Stimulated activated CD8-positive, alpha-beta memory T cell treated with anti-CD3 and anti-CD28 coated beads, Interleukin-7, amount 100 ng/mL, for 4 hours (primary cell): ENCODE measurements around the gene SOX15.
"Not testable (repeated sequence)": the region's sequence is repeated elsewhere in the genome, so short reads cannot be mapped to it uniquely, and the experiment has no call there.

Experiments
- DNase-seq, 2 donors: peaks; one replicate each; pipeline ENCODE4 v3.0.0-alpha.2; 2020; ENCODE audit warnings: low read depth in 2 of 2

Gene SOX15

GRCh38 chr17:7610641-7611040, 20.7 kb upstream of the SOX15 start:
- DNase-seq = no peak

GRCh38 chr17:7606280-7606679, 16.4 kb upstream of the SOX15 start:
- no peak for DNase-seq

- DNase-seq = not testable (repeated sequence)
Measured at GRCh38 chr17:7597561-7597960, 7.7 kb upstream of the SOX15 start.

- no peak for DNase-seq
Measured at GRCh38 chr17:7593296-7593695, 3.4 kb upstream of the SOX15 start.

GRCh38 chr17:7592422-7593021, 2.6 kb upstream of the SOX15 start:
- DNase-seq = no peak

GRCh38 chr17:7591596-7591995, 1.7 kb upstream of the SOX15 start:
- no peak for DNase-seq

GRCh38 chr17:7590743-7591142, 849 bp upstream of the SOX15 start:
- no peak for DNase-seq

GRCh38 chr17:7589204-7589868, 558 bp downstream of the SOX15 start:
- DNase-seq = peak; percentile 22 to 55

- no peak for DNase-seq
Measured at GRCh38 chr17:7588553-7589203, 1.2 kb downstream of the SOX15 start.

- DNase-seq = no peak
Measured at GRCh38 chr17:7587420-7588151, 2.3 kb downstream of the SOX15 start.

- DNase-seq = no peak
Measured at GRCh38 chr17:7586673-7587419, 3.0 kb downstream of the SOX15 start.

- peak; percentile 91 to 93 for DNase-seq
Measured at GRCh38 chr17:7583253-7584109, 6.4 kb downstream of the SOX15 start, which contains the start of gene MPDU1. MPDU1 (plus strand) TSS chr17:7583852; CDS start chr17:7583863, 11 bp downstream.

- no peak for DNase-seq
Measured at GRCh38 chr17:7582396-7583252, 7.3 kb downstream of the SOX15 start.

- DNase-seq = no peak
Measured at GRCh38 chr17:7580604-7581575, 9.0 kb downstream of the SOX15 start.

- DNase-seq = no peak
Measured at GRCh38 chr17:7579834-7580603, 9.9 kb downstream of the SOX15 start.

- peak; percentile 65 to 70 for DNase-seq
Measured at GRCh38 chr17:7579001-7579833, 10.7 kb downstream of the SOX15 start, which contains the start of gene CD68. CD68 (plus strand) TSS chr17:7579638; CDS start chr17:7579678, 40 bp downstream.
